Keratinocyte (primary cell): Measurements from ENCODE around the gene DHX15.

ENCODE experiments used
- CTCF ChIP-seq, 3 experiments: IDR thresholded peaks in 1 of 3; conservative IDR thresholded peaks in 1 of 3; optimal IDR thresholded peaks in 1 of 3; 2 replicates in 2 of 3; 3 replicates in 1 of 3; pipeline versions ENCODE3 to v1.5.1; 2011; ENCODE audit warnings: low read length in 3 of 3, mild to moderate bottlenecking in 3 of 3, moderate library complexity in 2 of 3, control low read depth in 1 of 3, inconsistent platforms in 1 of 3; ENCODE audit not compliant: insufficient read depth in 2 of 3; ENCODE audit errors: extremely low read depth in 1 of 3
- EZH2 ChIP-seq: IDR thresholded peaks from one replicate; pipeline ENCODE4 v1.6.1; 2012; ENCODE audit warnings: inconsistent platforms, mild to moderate bottlenecking, low read length, moderate library complexity

GRCh38 chr4:24561438-24562139 lies 22.8 kb downstream of the DHX15 start:
- no peak for TF ChIP-seq CTCF (optimal IDR thresholded peaks at IDR 0.05 in 1 of 3, IDR thresholded peaks at IDR 0.05 in 1 of 3, conservative IDR thresholded peaks at IDR 0.05 in 1 of 3; ENCODE audit: extremely low read depth in 1 of 3, insufficient read depth in 2 of 3, low read length in 3 of 3)
- no peak for TF ChIP-seq EZH2
